Measurements from ENCODE around the gene MAP6.

The MAP6 gene

DNA sequence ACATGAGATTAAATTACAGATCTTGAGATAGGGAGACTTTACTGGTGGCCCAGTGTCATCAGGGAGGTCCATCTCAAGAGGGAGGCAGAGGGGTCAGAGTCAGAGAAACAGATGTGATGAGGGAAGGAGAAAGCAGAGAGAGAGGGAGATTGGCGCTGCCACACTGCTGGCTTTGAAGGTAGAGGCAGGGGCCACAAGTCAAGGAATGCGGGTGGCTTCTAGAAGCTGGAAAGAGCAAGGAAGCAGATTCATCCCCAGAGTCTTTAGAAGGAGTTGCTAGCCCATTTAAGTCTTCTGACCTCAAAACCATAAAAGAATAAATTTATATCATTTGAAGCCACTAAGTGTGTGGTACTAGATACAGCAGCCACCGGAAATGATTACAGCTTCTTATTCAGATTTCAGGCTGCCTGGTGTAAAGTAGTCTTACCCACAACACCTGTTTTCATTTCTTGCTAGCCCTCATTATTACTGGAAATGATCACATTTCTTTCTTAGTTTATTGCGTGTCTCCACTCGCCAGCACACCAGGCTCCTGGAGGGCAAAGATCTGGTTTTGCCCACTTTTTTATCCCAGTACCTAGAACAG lies 119.4 kb downstream of the MAP6 start (continued):
- TF ChIP-seq, protein P1, sequence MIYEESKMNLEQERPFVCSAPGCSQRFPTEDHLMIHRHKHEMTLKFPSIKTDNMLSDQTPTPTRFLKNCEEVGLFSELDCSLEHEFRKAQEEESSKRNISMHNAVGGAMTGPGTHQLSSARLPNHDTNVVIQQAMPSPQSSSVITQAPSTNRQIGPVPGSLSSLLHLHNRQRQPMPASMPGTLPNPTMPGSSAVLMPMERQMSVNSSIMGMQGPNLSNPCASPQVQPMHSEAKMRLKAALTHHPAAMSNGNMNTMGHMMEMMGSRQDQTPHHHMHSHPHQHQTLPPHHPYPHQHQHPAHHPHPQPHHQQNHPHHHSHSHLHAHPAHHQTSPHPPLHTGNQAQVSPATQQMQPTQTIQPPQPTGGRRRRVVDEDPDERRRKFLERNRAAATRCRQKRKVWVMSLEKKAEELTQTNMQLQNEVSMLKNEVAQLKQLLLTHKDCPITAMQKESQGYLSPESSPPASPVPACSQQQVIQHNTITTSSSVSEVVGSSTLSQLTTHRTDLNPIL (CRISPR knock-in tag; IDR thresholded peaks at IDR 0.05; ENCODE audit: low read depth): no peak
- TF ChIP-seq ZNF70 (CRISPR knock-in tag; IDR thresholded peaks at IDR 0.05) (no peak), ZNF565 (CRISPR knock-in tag; conservative IDR thresholded peaks at IDR 0.05; ENCODE audit: low read depth) (no peak)

GRCh38 chr11:75548595-75549272 lies 120.1 kb downstream of the MAP6 start:
- no peak for ATAC-seq
- TF ChIP-seq ISL1 (CRISPR knock-in tag; IDR thresholded peaks at IDR 0.05) (no peak), ZNF8 (CRISPR knock-in tag; IDR thresholded peaks at IDR 0.05) (no peak), ZNF70 (CRISPR knock-in tag; IDR thresholded peaks at IDR 0.05) (no peak)

GRCh38 chr11:75547617-75548058 lies 121.2 kb downstream of the MAP6 start:
- peak; percentile 97 for ATAC-seq
- TF ChIP-seq ARNTL (CRISPR knock-in tag; IDR thresholded peaks at IDR 0.05; ENCODE audit: borderline replicate concordance, low read depth): no peak
- TF ChIP-seq POU6F1 (CRISPR knock-in tag; IDR thresholded peaks at IDR 0.05; ENCODE audit: borderline replicate concordance, low read depth): no peak
- TF ChIP-seq, protein P2, sequence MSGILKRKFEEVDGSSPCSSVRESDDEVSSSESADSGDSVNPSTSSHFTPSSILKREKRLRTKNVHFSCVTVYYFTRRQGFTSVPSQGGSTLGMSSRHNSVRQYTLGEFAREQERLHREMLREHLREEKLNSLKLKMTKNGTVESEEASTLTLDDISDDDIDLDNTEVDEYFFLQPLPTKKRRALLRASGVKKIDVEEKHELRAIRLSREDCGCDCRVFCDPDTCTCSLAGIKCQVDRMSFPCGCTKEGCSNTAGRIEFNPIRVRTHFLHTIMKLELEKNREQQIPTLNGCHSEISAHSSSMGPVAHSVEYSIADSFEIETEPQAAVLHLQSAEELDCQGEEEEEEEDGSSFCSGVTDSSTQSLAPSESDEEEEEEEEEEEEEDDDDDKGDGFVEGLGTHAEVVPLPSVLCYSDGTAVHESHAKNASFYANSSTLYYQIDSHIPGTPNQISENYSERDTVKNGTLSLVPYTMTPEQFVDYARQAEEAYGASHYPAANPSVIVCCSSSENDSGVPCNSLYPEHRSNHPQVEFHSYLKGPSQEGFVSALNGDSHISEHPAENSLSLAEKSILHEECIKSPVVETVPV (CRISPR knock-in tag; IDR thresholded peaks at IDR 0.05): no peak
- TF ChIP-seq, protein P3, sequence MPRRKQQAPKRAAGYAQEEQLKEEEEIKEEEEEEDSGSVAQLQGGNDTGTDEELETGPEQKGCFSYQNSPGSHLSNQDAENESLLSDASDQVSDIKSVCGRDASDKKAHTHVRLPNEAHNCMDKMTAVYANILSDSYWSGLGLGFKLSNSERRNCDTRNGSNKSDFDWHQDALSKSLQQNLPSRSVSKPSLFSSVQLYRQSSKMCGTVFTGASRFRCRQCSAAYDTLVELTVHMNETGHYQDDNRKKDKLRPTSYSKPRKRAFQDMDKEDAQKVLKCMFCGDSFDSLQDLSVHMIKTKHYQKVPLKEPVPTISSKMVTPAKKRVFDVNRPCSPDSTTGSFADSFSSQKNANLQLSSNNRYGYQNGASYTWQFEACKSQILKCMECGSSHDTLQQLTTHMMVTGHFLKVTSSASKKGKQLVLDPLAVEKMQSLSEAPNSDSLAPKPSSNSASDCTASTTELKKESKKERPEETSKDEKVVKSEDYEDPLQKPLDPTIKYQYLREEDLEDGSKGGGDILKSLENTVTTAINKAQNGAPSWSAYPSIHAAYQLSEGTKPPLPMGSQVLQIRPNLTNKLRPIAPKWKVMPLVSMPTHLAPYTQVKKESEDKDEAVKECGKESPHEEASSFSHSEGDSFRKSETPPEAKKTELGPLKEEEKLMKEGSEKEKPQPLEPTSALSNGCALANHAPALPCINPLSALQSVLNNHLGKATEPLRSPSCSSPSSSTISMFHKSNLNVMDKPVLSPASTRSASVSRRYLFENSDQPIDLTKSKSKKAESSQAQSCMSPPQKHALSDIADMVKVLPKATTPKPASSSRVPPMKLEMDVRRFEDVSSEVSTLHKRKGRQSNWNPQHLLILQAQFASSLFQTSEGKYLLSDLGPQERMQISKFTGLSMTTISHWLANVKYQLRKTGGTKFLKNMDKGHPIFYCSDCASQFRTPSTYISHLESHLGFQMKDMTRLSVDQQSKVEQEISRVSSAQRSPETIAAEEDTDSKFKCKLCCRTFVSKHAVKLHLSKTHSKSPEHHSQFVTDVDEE (CRISPR knock-in tag; IDR thresholded peaks at IDR 0.05): no peak
- TF ChIP-seq SNAI2 (CRISPR knock-in tag; IDR thresholded peaks at IDR 0.05): no peak
- TF ChIP-seq ZFP3 (CRISPR knock-in tag; IDR thresholded peaks at IDR 0.05): no peak
- no peak for TF ChIP-seq OSR1 (CRISPR knock-in tag; IDR thresholded peaks at IDR 0.05)
- no peak for TF ChIP-seq TOX (CRISPR knock-in tag; IDR thresholded peaks at IDR 0.05; ENCODE audit: borderline replicate concordance)
- TF ChIP-seq ZNF70 (CRISPR knock-in tag; IDR thresholded peaks at IDR 0.05): no peak

GRCh38 chr11:75547177-75547576 lies 121.7 kb downstream of the MAP6 start:
- ATAC-seq: no peak
- TF ChIP-seq TOX (CRISPR knock-in tag; IDR thresholded peaks at IDR 0.05; ENCODE audit: borderline replicate concordance) (no peak), POU6F1 (CRISPR knock-in tag; IDR thresholded peaks at IDR 0.05; ENCODE audit: borderline replicate concordance, low read depth) (no peak), TCF4 (CRISPR knock-in tag; IDR thresholded peaks at IDR 0.05; ENCODE audit: borderline replicate concordance) (no peak)

- no peak for ATAC-seq
- TF ChIP-seq GLIS3 (CRISPR knock-in tag; IDR thresholded peaks at IDR 0.05) (no peak), POU6F1 (CRISPR knock-in tag; IDR thresholded peaks at IDR 0.05; ENCODE audit: borderline replicate concordance, low read depth) (no peak), SNAI2 (CRISPR knock-in tag; IDR thresholded peaks at IDR 0.05) (no peak), ZNF565 (CRISPR knock-in tag; conservative IDR thresholded peaks at IDR 0.05; ENCODE audit: low read depth) (no peak)
Observed at GRCh38 chr11:75543806-75544205, 125.0 kb downstream of the MAP6 start.

Data from SK-N-SH treated with all-trans-retinoic acid at 6 μM for 48 hours (cell line).